Measurements from ENCODE around the gene NRSN2. TPM values are rescaled to one million over a fixed set of nuclear protein-coding genes. Genes with fewer than 3 reads are reported as not detected.
"Not testable (repeated sequence)": the region's sequence is repeated elsewhere in the genome, so short reads cannot be mapped to it uniquely, and the experiment has no call there.

The NRSN2 gene
- total RNA-seq, 2 donors from 2014 or later, result 9.4 to 10.0 TPM

GRCh38 chr20:386634-387033, 39.7 kb downstream of the NRSN2 start:
- intact Hi-C loops (cut with DNase I, micrococcal nuclease); DNase-seq; ATAC-seq: not testable (repeated sequence)

DNA sequence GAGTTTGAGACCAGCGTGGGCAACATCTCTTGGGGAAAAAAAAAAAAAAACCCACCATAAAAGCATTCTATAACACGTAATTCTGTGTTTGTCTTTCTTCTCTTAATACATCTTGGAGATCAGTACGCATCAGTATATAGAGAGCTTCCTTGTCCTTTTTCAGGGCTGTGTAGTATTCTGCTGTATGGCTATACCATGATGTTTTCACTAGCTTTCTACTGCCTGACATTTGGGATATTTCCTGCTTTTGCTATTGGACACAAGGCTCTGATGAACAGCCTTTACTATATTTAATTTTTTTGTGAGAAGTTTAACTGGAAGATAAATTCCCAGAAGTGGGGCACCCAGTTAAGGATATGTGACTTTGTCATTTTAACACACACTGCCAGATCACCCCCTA, 40.6 kb downstream of the NRSN2 start:
- intact Hi-C loops (cut with DNase I, micrococcal nuclease), result no loop called here
- ATAC-seq, result no peak

DNA sequence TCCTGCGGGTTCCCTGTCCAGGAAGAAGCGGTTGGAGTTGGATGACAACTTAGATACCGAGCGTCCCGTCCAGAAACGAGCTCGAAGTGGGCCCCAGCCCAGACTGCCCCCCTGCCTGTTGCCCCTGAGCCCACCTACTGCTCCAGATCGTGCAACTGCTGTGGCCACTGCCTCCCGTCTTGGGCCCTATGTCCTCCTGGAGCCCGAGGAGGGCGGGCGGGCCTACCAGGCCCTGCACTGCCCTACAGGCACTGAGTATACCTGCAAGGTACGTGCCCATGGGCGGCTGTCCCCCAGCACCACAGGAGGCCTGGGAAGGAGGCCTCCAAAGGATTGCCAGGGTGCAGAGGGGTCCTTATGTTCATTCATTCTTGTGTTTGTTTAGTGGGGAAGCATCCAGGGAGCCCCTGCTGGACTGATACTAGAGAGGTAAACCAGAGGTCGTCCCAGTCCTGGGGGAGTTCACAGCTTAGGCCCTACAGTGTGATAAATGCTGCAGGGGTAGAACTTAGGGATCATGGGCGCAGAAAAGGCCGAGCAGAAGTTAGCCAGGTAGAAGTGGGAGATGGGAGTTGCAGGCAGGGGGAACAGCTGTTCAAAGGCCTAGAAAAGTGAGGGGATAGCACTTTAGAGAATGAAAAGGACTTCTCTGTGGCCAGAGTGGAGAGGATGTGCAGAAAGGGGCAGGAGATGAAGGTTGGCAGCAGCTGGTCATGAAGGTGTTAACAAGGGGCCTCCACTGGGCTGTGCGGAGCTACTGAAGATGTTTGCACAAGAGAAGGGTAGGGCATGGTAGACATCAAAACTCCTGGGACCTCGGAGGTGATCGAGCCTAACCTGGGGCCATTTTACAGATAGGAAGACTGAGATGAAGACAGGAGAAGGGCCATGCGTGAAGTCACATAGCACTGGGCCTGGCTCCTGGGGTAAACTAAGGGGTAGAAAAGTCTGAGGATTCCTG, 41.4 kb downstream of the NRSN2 start:
- DNase-seq (no peak), ATAC-seq (no peak)
- intact Hi-C loops (cut with DNase I, micrococcal nuclease), result no loop called here

More for the DNA sequence above, 40.6 kb downstream of the NRSN2 start:
- DNase-seq, result no peak

DNA sequence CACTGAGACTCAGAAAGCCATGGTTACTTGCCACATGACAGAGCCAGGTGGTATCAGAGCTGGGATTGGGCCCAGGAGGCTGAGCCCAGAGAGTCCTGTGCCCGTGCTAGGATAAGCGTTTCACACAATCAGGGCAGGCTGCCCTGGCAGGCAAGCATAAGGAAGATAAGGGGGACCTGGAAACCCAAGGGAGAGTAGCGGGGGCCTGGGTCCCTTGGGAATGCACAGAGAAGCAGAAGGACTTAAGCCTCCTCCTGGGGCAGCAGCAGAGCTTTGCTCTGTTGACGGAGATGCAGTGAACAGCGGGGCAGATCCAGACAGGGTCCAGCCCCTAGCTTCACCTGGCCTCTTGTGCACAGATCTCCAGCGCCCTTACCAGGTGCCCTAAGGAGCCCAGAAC, 42.3 kb downstream of the NRSN2 start:
- ATAC-seq, result no peak
- intact Hi-C loops (cut with DNase I, micrococcal nuclease), result no loop called here
- no peak for DNase-seq

DNA sequence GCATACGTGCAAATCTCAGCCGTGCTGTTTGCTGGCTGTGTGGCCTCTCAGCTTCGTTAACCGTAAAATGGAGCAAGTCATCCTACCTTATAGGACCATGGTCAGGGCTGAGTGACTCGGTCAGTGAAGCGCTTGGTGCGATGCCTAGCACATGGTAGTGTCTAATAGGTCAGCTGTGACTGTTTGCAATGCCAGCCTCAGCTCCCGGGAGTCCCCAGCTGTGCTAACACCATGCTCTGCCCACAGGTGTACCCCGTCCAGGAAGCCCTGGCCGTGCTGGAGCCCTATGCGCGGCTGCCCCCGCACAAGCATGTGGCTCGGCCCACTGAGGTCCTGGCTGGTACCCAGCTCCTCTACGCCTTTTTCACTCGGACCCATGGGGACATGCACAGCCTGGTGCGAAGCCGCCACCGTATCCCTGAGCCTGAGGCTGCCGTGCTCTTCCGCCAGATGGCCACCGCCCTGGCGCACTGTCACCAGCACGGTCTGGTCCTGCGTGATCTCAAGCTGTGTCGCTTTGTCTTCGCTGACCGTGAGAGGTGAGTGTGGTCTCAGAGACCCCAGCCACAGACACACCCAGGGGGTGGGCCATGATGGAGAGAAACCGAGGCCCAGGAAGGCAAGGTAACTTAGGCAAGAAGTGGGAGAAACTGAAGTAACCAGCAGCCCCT, 44.3 kb downstream of the NRSN2 start:
- ATAC-seq (no peak), DNase-seq (no peak)
- intact Hi-C loops (cut with DNase I, micrococcal nuclease), result no loop called here

DNA sequence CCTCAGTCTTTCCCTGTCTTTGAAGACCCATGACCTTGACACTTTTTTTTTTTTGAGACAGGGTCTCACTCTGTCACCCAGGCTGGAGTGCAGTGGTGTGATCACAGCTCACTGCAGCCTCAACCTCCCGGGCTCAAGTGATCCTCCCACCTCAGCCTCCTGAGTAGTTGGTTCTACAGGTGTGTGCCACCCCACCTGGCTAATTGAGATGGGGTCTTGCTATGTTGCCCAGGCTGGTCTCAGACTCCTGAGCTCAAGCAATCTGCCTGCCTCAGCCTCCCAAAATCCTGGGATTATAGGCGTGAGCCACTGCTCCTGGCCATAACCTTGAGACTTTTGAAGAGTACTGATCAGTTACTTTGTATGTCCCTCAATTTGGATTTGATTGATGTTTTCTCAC, 46.4 kb downstream of the NRSN2 start:
- intact Hi-C loops (cut with DNase I, micrococcal nuclease); ATAC-seq; DNase-seq: not testable (repeated sequence)

GRCh38 chr20:396252-396618, 49.3 kb downstream of the NRSN2 start:
- DNase-seq (no peak), ATAC-seq (no peak)

DNA sequence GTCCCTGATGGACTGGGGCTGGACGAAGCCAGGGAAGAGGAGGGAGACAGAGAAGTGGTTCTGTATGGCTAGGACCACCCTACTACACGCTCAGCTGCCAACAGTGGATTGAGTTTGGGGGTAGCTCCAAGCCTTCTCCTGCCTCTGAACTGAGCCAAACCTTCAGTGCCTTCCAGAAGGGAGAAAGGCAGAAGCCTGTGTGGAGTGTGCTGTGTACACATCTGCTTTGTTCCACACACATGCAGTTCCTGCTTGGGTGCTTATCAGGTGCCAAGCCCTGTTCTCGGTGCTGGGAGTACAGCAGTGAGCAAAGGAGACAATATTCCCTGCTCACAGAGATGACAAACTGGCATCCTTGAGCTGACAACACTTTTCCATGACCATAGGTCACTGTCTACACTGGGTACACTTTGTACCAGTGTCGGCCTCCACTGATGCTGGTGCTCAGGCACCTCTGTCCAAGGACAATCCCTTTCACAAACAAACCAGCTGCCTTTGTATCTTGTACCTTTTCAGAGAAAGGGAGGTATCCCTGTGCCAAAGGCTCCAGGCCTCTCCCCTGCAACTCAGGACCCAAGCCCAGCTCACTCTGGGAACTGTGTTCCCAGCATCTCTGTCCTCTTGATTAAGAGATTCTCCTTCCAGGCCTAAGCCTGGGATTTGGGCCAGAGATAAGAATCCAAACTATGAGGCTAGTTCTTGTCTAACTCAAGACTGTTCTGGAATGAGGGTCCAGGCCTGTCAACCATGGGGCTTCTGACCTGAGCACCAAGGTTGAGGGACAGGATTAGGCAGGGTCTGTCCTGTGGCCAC, 49.9 kb downstream of the NRSN2 start:
- intact Hi-C loops (cut with DNase I, micrococcal nuclease), result no loop called here
- DNase-seq (no peak), ATAC-seq (peak; percentile 44)

More at GRCh38 chr20:396252-396618, 49.3 kb downstream of the NRSN2 start:
- intact Hi-C loops (cut with DNase I, micrococcal nuclease), result no loop called here

DNA sequence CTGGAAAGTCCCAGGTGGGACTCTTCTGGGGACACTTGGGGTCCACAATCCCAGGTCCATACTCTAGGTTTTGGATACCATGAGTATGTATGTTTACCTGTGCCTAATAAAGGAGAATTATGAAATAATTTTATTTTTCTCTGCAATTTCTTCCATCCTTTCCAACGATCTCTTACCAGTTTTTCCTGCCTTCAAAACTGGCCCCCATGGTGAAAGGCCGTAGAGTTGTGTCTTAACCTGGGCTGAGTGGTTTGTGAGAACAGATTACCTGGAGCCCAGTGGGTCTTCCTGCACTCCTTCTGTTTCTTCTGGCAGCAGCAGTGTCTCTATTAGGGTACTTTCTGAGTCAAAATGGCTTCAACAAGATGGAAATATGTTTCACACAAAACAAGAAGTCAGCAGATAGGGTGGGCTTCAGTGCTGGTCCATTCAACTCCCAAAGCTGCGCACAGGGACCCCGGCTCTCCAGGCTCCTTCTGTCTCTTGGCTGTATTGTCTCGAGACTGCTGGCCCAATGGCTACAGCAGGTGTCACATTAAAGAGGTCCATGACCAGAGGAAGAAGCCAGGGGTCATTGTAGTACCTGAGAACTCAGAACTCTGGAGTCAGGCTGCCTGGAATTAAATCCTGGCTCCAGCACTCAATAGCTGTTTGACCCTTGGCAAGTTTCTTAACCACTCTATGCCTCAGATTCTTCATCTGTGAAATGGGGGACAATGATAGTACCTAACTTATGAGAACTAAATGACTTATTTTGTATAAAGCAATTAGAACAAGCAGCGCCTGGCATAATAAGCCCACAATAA, 50.7 kb downstream of the NRSN2 start:
- intact Hi-C loops (cut with DNase I, micrococcal nuclease), result no loop called here
- no peak for DNase-seq
- ATAC-seq, result no peak

DNA sequence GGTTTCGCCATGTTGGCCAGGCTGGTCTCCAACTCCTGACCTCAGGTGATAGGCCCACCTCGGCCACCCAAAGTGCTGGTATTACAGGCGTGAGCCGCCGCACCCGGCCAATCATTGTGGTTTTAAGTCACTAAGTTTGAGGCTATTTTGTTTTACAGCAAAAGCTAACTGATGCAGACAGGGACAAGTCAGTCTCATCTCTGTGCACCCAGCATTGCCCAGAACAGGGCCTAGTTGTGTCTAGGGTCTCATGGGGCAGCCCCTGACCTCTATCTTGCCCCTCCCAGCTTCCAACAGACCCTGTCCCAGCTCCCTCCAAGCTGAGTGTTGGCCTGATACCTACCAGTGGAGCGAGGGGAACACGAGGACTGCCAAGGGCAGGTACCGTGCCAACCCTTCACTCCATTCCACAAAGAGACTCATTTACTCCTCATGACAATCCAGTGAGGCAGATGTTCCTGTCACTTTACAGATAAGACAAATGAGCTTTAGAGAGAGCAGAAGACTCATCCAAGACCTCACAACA, 52.3 kb downstream of the NRSN2 start:
- no peak for ATAC-seq
- no peak for DNase-seq
- intact Hi-C loops (cut with DNase I, micrococcal nuclease), result no loop called here

GRCh38 chr20:400128-400453, 53.2 kb downstream of the NRSN2 start:
- no peak for DNase-seq
- intact Hi-C loops (cut with DNase I, micrococcal nuclease), result no loop called here
- no peak for ATAC-seq

GRCh38 chr20:400454-401275, 53.8 kb downstream of the NRSN2 start:
- ATAC-seq (no peak), DNase-seq (no peak)
- intact Hi-C loops (cut with DNase I, micrococcal nuclease), result no loop called here

GRCh38 chr20:401682-402495, 55.0 kb downstream of the NRSN2 start:
- intact Hi-C loops (cut with DNase I, micrococcal nuclease), result no loop called here
- peak in 1 of 2 donors; percentile 48 for DNase-seq
- ATAC-seq, result peak; percentile 91

GRCh38 chr20:402496-402885, 55.6 kb downstream of the NRSN2 start:
- intact Hi-C loops (cut with DNase I, micrococcal nuclease), result no loop called here
- no peak for DNase-seq
- ATAC-seq, result no peak

DNA sequence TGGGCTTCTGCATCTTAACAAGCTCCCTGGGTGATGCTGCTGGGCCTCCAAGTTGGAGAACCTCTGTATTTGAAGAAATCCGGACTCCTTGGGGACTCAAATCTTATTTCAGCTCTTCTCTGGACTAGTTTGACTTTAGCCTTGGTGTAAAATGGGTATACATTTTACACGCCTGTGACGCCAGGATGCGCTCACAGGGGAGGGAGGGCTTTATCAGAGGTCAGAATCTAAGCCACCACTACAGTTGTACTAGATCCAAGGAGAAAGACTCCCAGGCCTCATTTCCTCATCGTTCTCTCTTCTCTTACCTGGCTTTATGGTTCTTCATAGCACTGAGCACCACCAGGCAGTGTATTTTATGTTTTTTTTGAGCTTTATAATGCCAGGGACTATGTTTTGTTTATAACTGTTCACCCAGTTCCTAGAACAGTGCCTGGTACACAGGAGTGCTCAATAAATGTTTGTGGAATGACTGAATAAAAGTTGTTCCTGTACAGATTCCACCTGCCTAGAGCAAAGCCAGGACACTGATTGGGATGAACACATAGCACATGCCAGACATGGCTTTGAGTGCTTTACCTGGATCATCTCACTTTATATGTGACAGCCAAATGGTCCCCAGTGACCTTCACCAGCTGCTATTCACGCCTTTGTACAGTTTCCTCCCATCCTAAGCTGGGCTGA, 56.1 kb downstream of the NRSN2 start:
- intact Hi-C loops (cut with DNase I, micrococcal nuclease), result no loop called here
- no peak for DNase-seq
- no peak for ATAC-seq

DNA sequence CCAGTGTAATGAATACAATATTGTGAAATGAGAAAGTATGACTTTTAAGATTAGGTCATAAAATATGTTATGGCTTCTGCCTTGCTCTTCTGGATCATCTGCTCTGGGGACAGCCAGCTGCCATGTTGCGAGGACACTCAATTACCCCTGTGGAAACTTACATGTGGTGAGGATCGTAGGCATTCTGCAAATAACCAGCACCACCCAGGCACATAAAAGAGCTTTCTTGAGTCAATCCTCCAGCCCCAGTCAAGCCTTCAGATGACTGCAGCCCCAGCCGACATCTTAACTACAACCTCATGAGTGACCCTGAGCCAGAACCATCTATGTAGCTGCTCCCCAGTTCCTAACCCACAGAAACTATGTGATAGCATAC, 56.7 kb downstream of the NRSN2 start:
- intact Hi-C loops (cut with DNase I, micrococcal nuclease), result no loop called here
- DNase-seq (no peak), ATAC-seq (no peak)

Data from left colon (tissue), 2 donors.